ENCODE measurements around the gene PTPRK.

PTPRK gene

DNA sequence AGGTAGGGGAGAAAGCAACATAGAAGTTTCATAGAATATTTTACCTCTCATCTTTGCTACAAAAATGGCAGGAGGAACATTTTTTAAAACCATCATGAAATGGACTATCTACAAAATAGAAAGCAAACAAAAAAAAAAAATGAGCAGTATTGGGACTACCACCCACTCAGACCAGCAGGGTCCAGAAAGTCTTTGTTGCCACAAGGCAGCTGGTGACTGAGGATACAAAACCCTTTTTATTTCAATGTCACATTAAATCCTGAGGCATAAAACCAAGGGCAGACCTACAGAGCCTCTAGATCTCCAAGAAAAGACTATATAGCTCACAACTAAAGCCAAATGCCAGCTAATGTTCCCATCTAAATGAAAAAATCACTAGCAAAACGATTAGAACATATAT, 282.2 kb downstream of the PTPRK start:
- peak; percentile 36 for DNase-seq

- no peak for DNase-seq
Measured at GRCh38 chr6:128235556-128235955, 284.8 kb downstream of the PTPRK start.

- peak; percentile 80 for DNase-seq
Measured at GRCh38 chr6:128233531-128233930, 286.9 kb downstream of the PTPRK start.

- peak; percentile 60 for DNase-seq
Measured at GRCh38 chr6:128230267-128230989, 290.0 kb downstream of the PTPRK start.

DNA sequence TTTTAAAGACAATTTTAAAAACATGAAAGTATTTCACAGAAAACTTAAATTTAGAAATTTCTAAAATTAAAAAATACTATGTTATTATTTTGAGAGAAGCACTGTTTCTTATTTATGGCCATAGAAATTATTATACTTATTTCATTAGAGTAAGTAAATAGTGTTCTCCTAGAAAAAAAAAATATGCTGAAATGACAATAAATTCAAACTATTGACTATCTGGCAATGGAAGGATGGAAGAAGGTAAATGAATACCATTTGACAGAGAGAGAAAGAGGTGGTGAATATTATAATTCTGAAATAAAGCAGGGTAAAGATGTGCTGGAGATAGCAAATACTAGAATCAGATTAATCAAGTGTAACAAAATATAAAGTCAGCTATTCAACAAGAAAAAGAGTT, 294.8 kb downstream of the PTPRK start:
- no peak for DNase-seq

- no peak for DNase-seq
Measured at GRCh38 chr6:128216917-128217316, 303.5 kb downstream of the PTPRK start.

DNA sequence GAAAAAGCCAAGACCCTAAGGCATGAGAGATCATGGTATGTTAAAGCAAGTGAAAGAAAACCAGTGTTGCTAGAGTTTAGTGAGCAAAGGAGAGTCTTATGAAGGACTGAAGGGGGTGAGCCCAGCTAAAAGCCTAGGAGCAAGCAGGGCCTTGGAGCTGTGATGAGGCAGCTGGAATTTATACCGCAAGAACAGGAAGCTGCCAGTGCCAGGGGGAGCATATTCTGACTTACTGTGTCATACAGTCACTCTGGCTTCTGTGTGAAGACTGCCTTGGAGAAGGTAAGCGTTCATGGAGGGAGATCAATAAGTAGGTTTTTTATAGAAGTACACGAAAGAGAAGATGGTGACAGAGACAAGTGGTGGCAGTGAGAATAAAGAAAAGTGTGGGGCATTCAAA, 310.6 kb downstream of the PTPRK start:
- DNase-seq: no peak

- no peak for DNase-seq
Measured at GRCh38 chr6:128208851-128209580, 311.4 kb downstream of the PTPRK start.

DNA sequence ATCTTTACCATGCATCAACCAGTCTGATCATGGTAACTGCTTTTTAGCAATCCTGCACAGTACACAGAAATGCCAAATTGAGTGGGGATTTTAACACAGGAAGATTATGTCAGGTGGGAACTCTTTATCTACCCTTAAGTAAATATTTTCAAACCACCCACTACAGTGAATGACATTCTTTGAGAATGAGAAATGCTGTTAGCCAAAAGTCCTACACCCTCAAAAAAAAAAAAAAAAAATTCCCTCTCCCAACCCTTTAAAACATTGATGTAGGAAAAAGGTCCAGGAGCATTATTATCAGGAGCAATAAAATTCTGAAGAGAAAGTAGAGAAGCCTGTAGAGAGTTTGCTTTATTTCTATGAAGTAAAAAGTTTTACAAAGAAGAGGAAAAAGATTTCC, 312.3 kb downstream of the PTPRK start:
- DNase-seq: no peak

- DNase-seq: no peak
Measured at GRCh38 chr6:128206610-128207426, 313.6 kb downstream of the PTPRK start.

- no peak for DNase-seq
Measured at GRCh38 chr6:128204616-128205015, 315.8 kb downstream of the PTPRK start.

GRCh38 chr6:128202169-128202765, 318.1 kb downstream of the PTPRK start:
- no peak for DNase-seq

- DNase-seq: no peak
Measured at GRCh38 chr6:128200789-128201188, 319.6 kb downstream of the PTPRK start.

GRCh38 chr6:128199461-128199860, 320.9 kb downstream of the PTPRK start:
- no peak for DNase-seq

DNA sequence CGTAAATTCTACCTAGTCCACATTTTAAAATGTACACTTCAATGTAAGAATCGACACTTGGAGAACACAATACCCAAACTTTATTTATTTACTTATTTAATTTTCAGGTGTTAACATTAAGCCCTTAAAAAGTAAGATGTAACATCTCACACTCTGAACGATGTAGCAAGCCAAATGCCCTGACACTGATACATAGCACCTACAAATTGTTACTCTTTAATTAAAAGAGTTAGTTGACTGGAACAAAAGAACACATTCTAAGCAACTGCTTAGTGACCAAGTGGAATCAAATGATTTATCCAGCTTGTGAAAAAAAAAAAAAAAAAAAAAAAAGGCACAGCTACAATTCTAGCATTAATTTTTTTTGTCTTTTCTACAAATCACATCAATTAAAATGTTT, 327.4 kb downstream of the PTPRK start:
- no peak for DNase-seq

GRCh38 chr6:128188678-128189077, 331.7 kb downstream of the PTPRK start:
- DNase-seq: no peak

GRCh38 chr6:128186729-128187128, 333.7 kb downstream of the PTPRK start:
- no peak for DNase-seq

- DNase-seq: peak; percentile 0
Measured at GRCh38 chr6:128179876-128180438, 340.4 kb downstream of the PTPRK start.

DNA sequence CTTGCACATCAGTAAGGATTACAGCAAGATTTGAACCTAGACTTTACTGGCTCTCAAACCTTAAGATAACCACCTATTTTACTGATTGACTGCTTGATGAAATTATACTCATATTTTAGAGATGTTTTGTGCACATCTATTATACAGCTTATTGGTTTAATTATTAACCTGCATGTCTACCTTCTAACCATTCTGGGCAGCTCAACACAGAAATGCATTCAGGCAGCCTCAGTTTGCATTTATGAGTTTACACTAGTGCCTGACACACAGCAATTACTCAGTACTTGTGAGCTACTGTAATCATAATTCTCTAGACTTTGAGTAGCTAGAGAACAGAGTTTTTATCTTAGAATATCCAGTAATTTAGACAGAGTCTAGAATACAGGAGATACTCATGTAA, 345.7 kb downstream of the PTPRK start:
- no peak for DNase-seq

DNA sequence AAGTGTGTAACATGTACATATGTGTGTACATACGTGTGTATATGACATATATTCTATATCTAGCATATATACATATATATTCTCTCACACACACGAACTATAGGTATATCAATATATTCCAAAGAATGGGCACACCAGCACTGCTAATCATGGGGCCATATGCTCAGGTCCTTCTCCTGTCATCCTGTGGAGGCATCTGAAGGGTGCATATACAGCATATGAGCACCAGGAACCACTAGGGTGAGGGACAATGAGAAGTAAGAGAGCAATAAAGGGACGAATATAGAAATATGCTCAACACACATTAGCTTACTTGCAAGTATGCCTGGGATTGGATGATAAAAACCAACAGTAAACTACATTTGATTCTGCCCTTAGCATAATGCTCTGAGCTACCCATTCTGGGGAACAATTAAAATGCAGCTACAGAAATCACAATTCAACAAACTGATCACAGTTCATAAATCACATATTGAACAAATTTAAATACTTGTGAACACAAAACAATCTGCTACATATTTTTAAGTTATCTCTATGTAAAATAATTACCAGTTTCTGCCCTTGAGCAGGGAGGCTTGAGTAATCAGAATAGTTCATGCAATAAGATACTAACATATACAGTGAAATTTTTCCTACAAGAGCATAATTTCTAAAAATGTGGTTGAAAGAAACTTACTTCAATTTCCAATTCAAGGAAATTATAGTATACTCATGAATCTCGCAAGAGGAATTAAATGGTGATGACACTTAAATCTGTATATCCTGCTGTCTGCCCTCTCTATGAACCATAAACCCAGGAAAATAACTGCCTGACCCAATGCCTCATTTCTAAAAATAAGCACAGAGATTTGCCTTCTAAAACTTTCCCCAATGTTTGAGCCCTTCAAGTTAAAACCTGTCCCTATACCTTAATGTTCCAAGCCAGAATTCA, 347.4 kb downstream of the PTPRK start:
- DNase-seq: no peak

- DNase-seq: no peak
Measured at GRCh38 chr6:128172081-128172480, 348.3 kb downstream of the PTPRK start.

GRCh38 chr6:128171182-128171581, 349.2 kb downstream of the PTPRK start:
- no peak for DNase-seq

Measured in NCI-H1092 treated with DMSO at 0.1 percent for 48 hours (cell line).